Measurements from ENCODE around the gene RAB27B. TPM values are rescaled to one million over a fixed set of nuclear protein-coding genes. Genes with fewer than 3 reads are reported as not detected.

The RAB27B gene
- total RNA-seq, 4 donors from 2014 or later, result 0.02 to 0.20 (median 0.05) TPM; not detected in 1

GRCh38 chr18:54926593-54927325 lies 98.5 kb downstream of the RAB27B start:
- in situ Hi-C loops (cut with MboI; ENCODE audit: low sequenced_read_pairs in 4 of 4) (no loop called here), intact Hi-C loops (cut with DNase I; ENCODE audit: low total_unique reads) (no loop called here)
- H3K27ac ChIP-seq, result no peak overlapping the region
- no peaks in the 10 kb centered on the region for H3K36me3 ChIP-seq
- no peaks in the 10 kb centered on the region for H3K4me1 ChIP-seq
- no peaks in the 10 kb centered on the region for H3K27me3 ChIP-seq
- H3K4me3 ChIP-seq, result no peak overlapping the region
- DNase-seq (no peak), ATAC-seq (no peak)
- H3K9me3 ChIP-seq, result no peaks in the 10 kb centered on the region
- no peak for TF ChIP-seq CTCF (IDR thresholded peaks at IDR 0.05 in 4 of 5, conservative IDR thresholded peaks at IDR 0.05 in 1 of 5)
- TF ChIP-seq POLR2A (IDR thresholded peaks at IDR 0.05), result no peak

- DNase-seq (no peak), ATAC-seq (no peak)
- H3K4me1 ChIP-seq, result no peaks in the 10 kb centered on the region
- in situ Hi-C loops (cut with MboI; ENCODE audit: low sequenced_read_pairs in 4 of 4) (no loop called here), intact Hi-C loops (cut with DNase I; ENCODE audit: low total_unique reads) (no loop called here)
- no peak overlapping the region for H3K27ac ChIP-seq
- TF ChIP-seq POLR2A (IDR thresholded peaks at IDR 0.05) (no peak), CTCF (IDR thresholded peaks at IDR 0.05 in 4 of 5, conservative IDR thresholded peaks at IDR 0.05 in 1 of 5) (no peak)
- no peaks in the 10 kb centered on the region for H3K9me3 ChIP-seq
- H3K4me3 ChIP-seq, result no peak overlapping the region
- H3K36me3 ChIP-seq, result no peaks in the 10 kb centered on the region
- H3K27me3 ChIP-seq, result no peaks in the 10 kb centered on the region
Observed at GRCh38 chr18:54928236-54928635, 100.0 kb downstream of the RAB27B start.

GRCh38 chr18:54931152-54931551 lies 102.9 kb downstream of the RAB27B start:
- in situ Hi-C loops (cut with MboI; ENCODE audit: low sequenced_read_pairs in 4 of 4), result no loop called here
- H3K9me3 ChIP-seq, result no peaks in the 10 kb centered on the region
- no peak overlapping the region for H3K27ac ChIP-seq
- no peaks in the 10 kb centered on the region for H3K4me1 ChIP-seq
- H3K4me3 ChIP-seq, result no peak overlapping the region
- no peaks in the 10 kb centered on the region for H3K27me3 ChIP-seq
- ATAC-seq, result no peak
- no peaks in the 10 kb centered on the region for H3K36me3 ChIP-seq
- DNase-seq, result no peak
- TF ChIP-seq CTCF (IDR thresholded peaks at IDR 0.05 in 4 of 5, conservative IDR thresholded peaks at IDR 0.05 in 1 of 5), result no peak
- no peak for TF ChIP-seq POLR2A (IDR thresholded peaks at IDR 0.05)
- intact Hi-C loops (cut with DNase I; ENCODE audit: low total_unique reads), result no loop called here

GRCh38 chr18:54932472-54932871 lies 104.2 kb downstream of the RAB27B start:
- H3K36me3 ChIP-seq, result no peaks in the 10 kb centered on the region
- no peaks in the 10 kb centered on the region for H3K9me3 ChIP-seq
- H3K4me1 ChIP-seq, result no peaks in the 10 kb centered on the region
- no peak overlapping the region for H3K27ac ChIP-seq
- in situ Hi-C loops (cut with MboI; ENCODE audit: low sequenced_read_pairs in 4 of 4) (no loop called here), intact Hi-C loops (cut with DNase I; ENCODE audit: low total_unique reads) (no loop called here)
- H3K4me3 ChIP-seq, result no peak overlapping the region
- no peak for TF ChIP-seq CTCF (IDR thresholded peaks at IDR 0.05 in 4 of 5, conservative IDR thresholded peaks at IDR 0.05 in 1 of 5)
- no peak for TF ChIP-seq POLR2A (IDR thresholded peaks at IDR 0.05)
- DNase-seq, result no peak
- no peaks in the 10 kb centered on the region for H3K27me3 ChIP-seq
- no peak for ATAC-seq

GRCh38 chr18:54938506-54938905 lies 110.2 kb downstream of the RAB27B start:
- no peak for TF ChIP-seq POLR2A (IDR thresholded peaks at IDR 0.05)
- no peak for TF ChIP-seq CTCF (IDR thresholded peaks at IDR 0.05 in 4 of 5, conservative IDR thresholded peaks at IDR 0.05 in 1 of 5)
- Histone ChIP-seq H3K4me1 (no peaks in the 10 kb centered on the region), H3K9me3 (no peaks in the 10 kb centered on the region), H3K27me3 (no peaks in the 10 kb centered on the region), H3K4me3 (no peak overlapping the region), H3K36me3 (no peaks in the 10 kb centered on the region), H3K27ac (no peak overlapping the region)
- in situ Hi-C loops (cut with MboI; ENCODE audit: low sequenced_read_pairs in 4 of 4) (no loop called here), intact Hi-C loops (cut with DNase I; ENCODE audit: low total_unique reads) (no loop called here)
- DNase-seq (no peak), ATAC-seq (no peak)
